IPS-NIHi11 (cell line): ENCODE data around the gene LRIG3.

ENCODE experiments used
- DNase-seq: peaks from one replicate; pipeline ENCODE4 v3.0.0; 2012; ENCODE audit warnings: mixed read lengths, low spot score

The LRIG3 gene

GRCh38 chr12:58932806-58933681 lies 12.7 kb upstream of the LRIG3 start:
- DNase-seq, result no peak

- no peak for DNase-seq
Observed at GRCh38 chr12:58931518-58931917, 11.2 kb upstream of the LRIG3 start.

- DNase-seq, result no peak
Observed at GRCh38 chr12:58930770-58931324, 10.5 kb upstream of the LRIG3 start.

- no peak for DNase-seq
Observed at GRCh38 chr12:58927120-58927519, 6.8 kb upstream of the LRIG3 start.

- DNase-seq, result no peak
Observed at GRCh38 chr12:58926586-58926985, 6.3 kb upstream of the LRIG3 start.

GRCh38 chr12:58925751-58926150 lies 5.4 kb upstream of the LRIG3 start:
- no peak for DNase-seq

- no peak for DNase-seq
Observed at GRCh38 chr12:58925111-58925611, 4.9 kb upstream of the LRIG3 start.

GRCh38 chr12:58924652-58925051 lies 4.3 kb upstream of the LRIG3 start:
- no peak for DNase-seq

- no peak for DNase-seq
Observed at GRCh38 chr12:58923781-58924180, 3.5 kb upstream of the LRIG3 start.

GRCh38 chr12:58922849-58923248 lies 2.5 kb upstream of the LRIG3 start:
- no peak for DNase-seq

- no peak for DNase-seq
Observed at GRCh38 chr12:58920961-58921861, 907 bp upstream of the LRIG3 start.

GRCh38 chr12:58919231-58920101 lies 838 bp downstream of the LRIG3 start:
- peak; percentile 22 for DNase-seq

GRCh38 chr12:58918469-58918844 lies 1.8 kb downstream of the LRIG3 start:
- no peak for DNase-seq

- DNase-seq, result no peak
Observed at GRCh38 chr12:58917699-58918468, 2.4 kb downstream of the LRIG3 start.

GRCh38 chr12:58916921-58917511 lies 3.3 kb downstream of the LRIG3 start:
- DNase-seq, result no peak

- DNase-seq, result no peak
Observed at GRCh38 chr12:58916161-58916621, 4.1 kb downstream of the LRIG3 start.

GRCh38 chr12:58915634-58916033 lies 4.7 kb downstream of the LRIG3 start:
- DNase-seq, result no peak

- no peak for DNase-seq
Observed at GRCh38 chr12:58915037-58915436, 5.3 kb downstream of the LRIG3 start.

GRCh38 chr12:58914457-58914856 lies 5.8 kb downstream of the LRIG3 start:
- DNase-seq, result no peak

GRCh38 chr12:58907391-58907790 lies 12.9 kb downstream of the LRIG3 start:
- no peak for DNase-seq
